Common myeloid progenitor, CD34-positive (primary cell): ENCODE results near the gene A1CF. TPM values are rescaled to one million over a fixed set of nuclear protein-coding genes. Genes with fewer than 3 reads are reported as not detected.
"Not testable (repeated sequence)": the region's sequence is repeated elsewhere in the genome, so short reads cannot be mapped to it uniquely, and the experiment has no call there.

Experiments
- CTCF ChIA-PET: fragments of 350-600 bp; sonication (Branson Sonifier 250); formaldehyde crosslinking; loops from one replicate; lab custom pipeline; 2021; ENCODE audit warnings: antibody characterized with exemption; lab: Charles Lee
- POLR2A ChIA-PET: fragments of 350-600 bp; sonication (Branson Sonifier 250); formaldehyde crosslinking; loops from one replicate; lab custom pipeline; 2021; ENCODE audit warnings: antibody characterized with exemption; lab: Charles Lee
- DNase-seq, 3 donors: peaks; one replicate each; pipeline versions ENCODE4 v3.0.0 to v3.0.0-alpha.2; 2013
- H3K27ac ChIP-seq, 2 experiments: 1 replicate in 1 of 2; 2 replicates in 1 of 2; pipeline ENCODE4 v1.7.0; 2013; ENCODE audit warnings: inconsistent platforms in 2 of 2, low read length in 2 of 2, mild to moderate bottlenecking in 2 of 2, low read depth in 1 of 2, moderate library complexity in 1 of 2; ENCODE audit not compliant: severe bottlenecking in 2 of 2, insufficient read depth in 1 of 2, poor library complexity in 1 of 2
- H3K27me3 ChIP-seq, 5 experiments: replicated peaks in 2 of 5; 1 replicate in 3 of 5; 2 replicates in 2 of 5; pipeline versions ENCODE4 v1.6.1 to v1.7.0; 2013; ENCODE audit warnings: low read length in 4 of 5, mild to moderate bottlenecking in 2 of 5, moderate library complexity in 2 of 5, inconsistent platforms in 1 of 5; ENCODE audit not compliant: insufficient read depth in 5 of 5, control insufficient read depth in 4 of 5
- H3K36me3 ChIP-seq, 4 experiments: 1 replicate in 2 of 4; 2 replicates in 2 of 4; pipeline versions ENCODE4 v1.6.1 to v1.7.0; 2013; ENCODE audit warnings: low read length in 3 of 4, control low read depth in 1 of 4, mild to moderate bottlenecking in 1 of 4; ENCODE audit not compliant: control insufficient read depth in 4 of 4, insufficient read depth in 4 of 4
- H3K4me1 ChIP-seq, 4 experiments: 1 replicate in 3 of 4; 2 replicates in 1 of 4; pipeline versions ENCODE4 v1.6.1 to v1.7.1; 2013; ENCODE audit warnings: low read length in 3 of 4, mild to moderate bottlenecking in 3 of 4, control low read depth in 1 of 4, inconsistent platforms in 1 of 4, moderate library complexity in 1 of 4; ENCODE audit not compliant: control insufficient read depth in 4 of 4, insufficient read depth in 4 of 4; ENCODE audit errors: control extremely low read depth in 1 of 4
- H3K4me3 ChIP-seq, 7 experiments: 1 replicate in 4 of 7; 2 replicates in 3 of 7; pipeline versions ENCODE4 v1.5.1 to v1.7.0; 2013; ENCODE audit warnings: mild to moderate bottlenecking in 7 of 7, low read length in 6 of 7, moderate library complexity in 6 of 7, inconsistent platforms in 2 of 7, low read depth in 2 of 7, control low read depth in 1 of 7; ENCODE audit not compliant: insufficient read depth in 4 of 7, control insufficient read depth in 1 of 7; ENCODE audit errors: extremely low read depth in 1 of 7
- H3K9me3 ChIP-seq, 5 experiments: 1 replicate in 4 of 5; 2 replicates in 1 of 5; pipeline versions ENCODE4 v1.6.1 to v1.7.1; 2013; ENCODE audit warnings: low read length in 4 of 5, mild to moderate bottlenecking in 2 of 5, inconsistent platforms in 1 of 5, low read depth in 1 of 5, moderate library complexity in 1 of 5; ENCODE audit not compliant: control insufficient read depth in 4 of 5, insufficient read depth in 2 of 5; ENCODE audit errors: control extremely low read depth in 1 of 5
- WGBS: methylation state at CpG from one replicate; pipeline ENCODE4 v1.1.5; 2013; ENCODE audit not compliant: insufficient coverage; 5-methylcytosine and 5-hydroxymethylcytosine counted together
- polyA plus RNA-seq: library from polyadenylated mRNA; unstranded; fragments of 120-200 nt; gene quantifications from one replicate; pipeline ENCODE4 v1.2.1, GENCODE V29; 2013

The A1CF gene, protein sequence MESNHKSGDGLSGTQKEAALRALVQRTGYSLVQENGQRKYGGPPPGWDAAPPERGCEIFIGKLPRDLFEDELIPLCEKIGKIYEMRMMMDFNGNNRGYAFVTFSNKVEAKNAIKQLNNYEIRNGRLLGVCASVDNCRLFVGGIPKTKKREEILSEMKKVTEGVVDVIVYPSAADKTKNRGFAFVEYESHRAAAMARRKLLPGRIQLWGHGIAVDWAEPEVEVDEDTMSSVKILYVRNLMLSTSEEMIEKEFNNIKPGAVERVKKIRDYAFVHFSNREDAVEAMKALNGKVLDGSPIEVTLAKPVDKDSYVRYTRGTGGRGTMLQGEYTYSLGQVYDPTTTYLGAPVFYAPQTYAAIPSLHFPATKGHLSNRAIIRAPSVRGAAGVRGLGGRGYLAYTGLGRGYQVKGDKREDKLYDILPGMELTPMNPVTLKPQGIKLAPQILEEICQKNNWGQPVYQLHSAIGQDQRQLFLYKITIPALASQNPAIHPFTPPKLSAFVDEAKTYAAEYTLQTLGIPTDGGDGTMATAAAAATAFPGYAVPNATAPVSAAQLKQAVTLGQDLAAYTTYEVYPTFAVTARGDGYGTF
- not detected for polyA plus RNA-seq

DNA sequence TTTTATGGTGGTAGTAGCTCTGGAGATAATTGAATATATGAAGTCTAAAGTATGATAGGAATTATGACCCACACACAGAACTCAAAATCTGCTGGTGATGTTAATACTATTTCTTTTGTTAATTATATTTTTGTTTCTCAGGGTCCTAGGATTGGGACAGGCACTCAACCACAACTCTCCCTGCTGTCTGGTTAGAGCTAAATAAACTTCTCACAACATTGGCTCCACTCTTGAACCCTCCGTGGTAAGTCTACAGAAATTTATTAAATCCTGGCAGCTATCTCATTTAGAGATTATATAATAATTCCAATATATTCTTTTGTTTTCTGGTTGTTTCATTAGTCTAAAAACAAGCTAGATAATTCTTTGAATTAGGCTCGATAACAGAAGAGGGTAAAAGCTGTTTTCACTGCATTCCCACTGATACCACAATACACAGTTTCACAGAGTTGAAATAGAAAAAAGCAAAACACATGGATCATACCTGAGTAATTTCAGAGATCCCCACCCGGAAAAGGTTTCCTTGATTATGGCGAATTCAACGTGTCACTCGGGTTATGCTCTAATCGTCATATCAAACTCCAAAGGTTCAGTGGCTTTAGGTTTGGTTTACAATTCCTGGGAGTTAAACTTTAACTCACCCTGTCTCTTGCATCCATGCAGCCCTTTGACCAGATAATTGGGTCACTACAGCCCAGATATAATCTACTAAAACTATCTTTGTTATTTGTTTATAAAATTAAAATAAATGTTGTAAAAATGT is at the start of gene A1CF:
TSS of gene A1CF (minus strand) at position 531 of the 763 bp plus-strand sequence. CDS start 25,687 bp downstream, outside the sequence.
- Histone ChIP-seq H3K27ac (no peak within 1 kb of the TSS), H3K4me1 (no peaks in the 10 kb centered on the region), H3K27me3 (peaks cover 0 to 5% (median 4%) of the 10 kb centered on the region in 5 experiments), H3K36me3 (no peaks in the 10 kb centered on the region), H3K4me3 (no peak within 1 kb of the TSS), H3K9me3 (no peaks in the 10 kb centered on the region)
- ChIA-PET POLR2A (no interaction called here), CTCF (no interaction called here)
- DNase-seq = no peak
- WGBS = 96% methylated on average over 5 of the region's 7 CpGs

DNA sequence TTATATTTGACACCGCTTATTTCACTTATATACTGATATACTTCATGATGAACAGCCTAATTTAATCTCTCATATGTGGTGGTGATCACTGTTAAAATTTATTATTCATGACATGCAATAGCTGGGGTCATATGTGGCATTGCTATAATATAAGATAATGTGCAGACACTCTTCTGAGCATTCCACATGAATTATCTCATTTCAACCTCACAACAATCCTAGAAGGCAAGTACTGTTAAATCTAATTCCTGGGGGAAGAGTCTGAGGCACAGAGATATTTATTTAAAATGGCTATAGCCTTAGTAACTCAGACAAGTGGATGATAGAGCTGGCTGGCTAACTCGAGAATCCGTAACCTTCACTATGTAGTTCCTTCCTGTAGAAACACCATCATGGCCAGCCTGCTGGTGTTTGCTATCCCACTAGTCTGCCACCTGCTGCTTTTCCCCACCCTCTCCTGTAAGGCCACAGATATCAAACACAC is 46.6 kb upstream of the A1CF start:
- CTCF ChIA-PET = no interaction called here
- POLR2A ChIA-PET = no interaction called here
- Histone ChIP-seq H3K36me3 (no peaks in the 10 kb centered on the region), H3K4me3 (no peak overlapping the region), H3K4me1 (no peaks in the 10 kb centered on the region), H3K9me3 (no peaks in the 10 kb centered on the region), H3K27ac (no peak overlapping the region), H3K27me3 (peaks cover 0 to 5% (median 0%) of the 10 kb centered on the region in 5 experiments)
- DNase-seq = no peak
- 76% methylated on average over 2 of the region's 3 CpGs for WGBS

DNA sequence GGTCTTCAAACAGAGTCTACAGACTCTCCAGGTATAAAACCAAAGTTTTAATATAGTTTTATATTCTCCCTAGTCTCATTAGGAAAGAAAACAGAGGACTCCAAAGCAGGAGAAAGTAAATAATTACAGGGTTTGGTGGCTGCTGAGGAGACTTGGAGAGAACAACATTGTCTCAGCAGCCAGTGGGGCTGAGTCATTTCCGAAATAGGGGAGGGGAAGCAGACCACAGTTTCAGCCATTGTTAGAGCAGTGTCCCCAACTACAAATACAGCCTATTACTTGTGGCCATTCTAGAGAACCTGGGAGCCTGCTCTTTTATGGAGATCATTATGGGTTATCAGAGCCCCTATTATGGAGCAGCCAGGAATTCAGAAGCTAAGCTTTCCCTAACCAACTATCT is 44.2 kb upstream of the A1CF start:
- ChIA-PET CTCF (no interaction called here), POLR2A (no interaction called here)
- peak in 2 of 3 donors; percentile 3 for DNase-seq

DNA sequence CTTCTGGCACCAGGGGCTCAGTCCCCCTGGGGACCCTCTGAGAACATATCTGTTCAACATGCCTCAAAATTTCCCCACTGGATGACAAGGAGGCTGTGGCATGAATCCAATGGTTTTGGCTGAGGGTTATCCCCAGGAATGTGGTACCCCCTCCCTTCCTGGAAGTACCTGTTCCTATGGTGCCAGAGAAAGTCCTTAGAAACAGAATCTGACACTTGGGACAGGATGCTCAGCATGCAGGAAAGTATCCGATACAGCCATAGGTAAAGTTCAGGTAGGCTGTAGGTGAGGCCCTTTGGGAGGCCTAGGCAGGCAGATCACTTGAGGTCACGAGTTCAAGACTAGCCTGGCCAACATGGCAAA is 42.7 kb upstream of the A1CF start:
- ChIA-PET CTCF (no interaction called here), POLR2A (no interaction called here)
- 86% methylated on average over 1 of the region's 2 CpGs for WGBS
- no peak for DNase-seq
- H3K36me3 ChIP-seq = no peaks in the 10 kb centered on the region
- H3K9me3 ChIP-seq = peaks cover 0 to 5% (median 2%) of the 10 kb centered on the region in 5 experiments
- no peak overlapping the region for H3K4me3 ChIP-seq
- H3K4me1 ChIP-seq = no peaks in the 10 kb centered on the region
- H3K27ac ChIP-seq = no peak overlapping the region
- peaks cover 0 to 2% (median 0%) of the 10 kb centered on the region in 5 experiments for H3K27me3 ChIP-seq

More for the DNA sequence above, 44.2 kb upstream of the A1CF start:
- no peaks in the 10 kb centered on the region for H3K4me1 ChIP-seq
- no peak overlapping the region for H3K4me3 ChIP-seq
- peaks cover 0 to 2% (median 0%) of the 10 kb centered on the region in 5 experiments for H3K27me3 ChIP-seq
- H3K36me3 ChIP-seq = no peaks in the 10 kb centered on the region
- H3K9me3 ChIP-seq = no peaks in the 10 kb centered on the region
- WGBS = no CpG with 5 or more reads among the region's 1 CpG
- no peak overlapping the region for H3K27ac ChIP-seq

GRCh38 chr10:50927522-50928189 is 42.2 kb upstream of the A1CF start:
- H3K4me3 ChIP-seq = no peak overlapping the region
- WGBS = 100% methylated on average over 2 of the region's 2 CpGs
- H3K4me1 ChIP-seq = no peaks in the 10 kb centered on the region
- ChIA-PET POLR2A (no interaction called here), CTCF (no interaction called here)
- no peaks in the 10 kb centered on the region for H3K27me3 ChIP-seq
- H3K9me3 ChIP-seq = peaks cover 0 to 8% (median 2%) of the 10 kb centered on the region in 5 experiments
- no peak overlapping the region for H3K27ac ChIP-seq
- H3K36me3 ChIP-seq = no peaks in the 10 kb centered on the region
- DNase-seq = no peak

DNA sequence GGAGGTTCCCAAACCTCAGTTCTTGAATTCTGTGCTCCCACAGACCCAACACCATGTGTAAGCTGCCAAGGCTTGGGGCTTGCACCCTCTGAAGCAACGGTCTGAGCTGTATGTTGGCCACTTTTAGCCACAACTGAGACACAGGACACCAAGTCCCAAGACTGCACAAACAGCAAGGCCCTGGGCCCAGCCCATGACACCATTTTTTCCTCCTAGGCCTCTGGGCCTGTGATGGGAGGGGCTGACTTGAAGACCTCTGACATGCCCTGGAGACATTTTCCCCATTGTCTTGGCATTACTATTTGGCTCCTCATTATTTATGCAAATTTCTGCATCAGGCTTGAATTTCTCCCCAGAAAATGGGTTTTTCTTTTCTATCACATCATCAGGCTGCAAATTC is 38.0 kb upstream of the A1CF start:
- H3K4me1 ChIP-seq, H3K4me3 ChIP-seq, H3K36me3 ChIP-seq, POLR2A ChIA-PET, DNase-seq, H3K9me3 ChIP-seq, H3K27me3 ChIP-seq, H3K27ac ChIP-seq, CTCF ChIA-PET: not testable (repeated sequence)
- WGBS = 40% methylated on average over 1 of the region's 1 CpG
